ENCODE measurements around the gene TIGD3. TPM values are rescaled to one million over a fixed set of nuclear protein-coding genes. Genes with fewer than 3 reads are reported as not detected.

Gene TIGD3
- polyA plus RNA-seq, 3 donors from 2014 or later: 0.90 to 1.2 (median 0.90) TPM

- no peak for DNase-seq
- peaks cover 0 to under 1% of the 10 kb centered on the region in 2 donors for H3K4me1 Mint-ChIP-seq
- no peaks in the 10 kb centered on the region for H3K9me3 Mint-ChIP-seq
- no peaks in the 10 kb centered on the region for H3K27me3 Mint-ChIP-seq (ENCODE audit: low read depth in 3 of 3)
- peak overlapping the region in 1 of 6 donors; percentile 20 for H3K27ac Mint-ChIP-seq
- peaks cover 4 to 9% (median 5%) of the 10 kb centered on the region in 3 donors for H3K36me3 Mint-ChIP-seq
- H3K4me3 Mint-ChIP-seq: no peak overlapping the region
Measured at GRCh38 chr11:65403607-65404121, 49.1 kb downstream of the TIGD3 start.

DNA sequence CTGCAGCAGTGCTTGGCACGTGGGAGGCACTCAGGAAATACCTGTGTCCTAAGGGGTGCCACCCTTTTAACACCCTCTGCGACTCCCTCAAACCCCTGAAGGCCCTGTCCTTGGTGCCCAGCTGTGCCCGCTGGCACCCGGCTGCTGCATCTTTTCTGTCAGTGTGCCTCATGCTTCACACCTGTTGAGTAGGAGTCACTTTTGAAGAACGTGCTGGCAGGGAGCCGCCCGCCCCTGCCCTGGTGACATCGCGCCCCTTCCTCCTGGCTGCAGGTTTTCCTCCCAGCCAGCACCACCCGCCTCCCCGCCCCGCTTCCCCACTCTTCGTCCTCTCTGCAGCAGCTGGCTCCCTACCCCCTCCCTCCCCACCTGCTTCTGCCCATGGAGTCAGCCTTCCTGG is 49.7 kb downstream of the TIGD3 start:
- Mint-ChIP-seq H3K9me3 (no peaks in the 10 kb centered on the region), H3K36me3 (peaks cover 4 to 9% (median 8%) of the 10 kb centered on the region in 3 donors), H3K4me3 (no peak overlapping the region), H3K4me1 (no peaks in the 10 kb centered on the region), H3K27me3 (ENCODE audit: low read depth in 3 of 3) (no peaks in the 10 kb centered on the region), H3K27ac (no peak overlapping the region)
- DNase-seq: no peak

DNA sequence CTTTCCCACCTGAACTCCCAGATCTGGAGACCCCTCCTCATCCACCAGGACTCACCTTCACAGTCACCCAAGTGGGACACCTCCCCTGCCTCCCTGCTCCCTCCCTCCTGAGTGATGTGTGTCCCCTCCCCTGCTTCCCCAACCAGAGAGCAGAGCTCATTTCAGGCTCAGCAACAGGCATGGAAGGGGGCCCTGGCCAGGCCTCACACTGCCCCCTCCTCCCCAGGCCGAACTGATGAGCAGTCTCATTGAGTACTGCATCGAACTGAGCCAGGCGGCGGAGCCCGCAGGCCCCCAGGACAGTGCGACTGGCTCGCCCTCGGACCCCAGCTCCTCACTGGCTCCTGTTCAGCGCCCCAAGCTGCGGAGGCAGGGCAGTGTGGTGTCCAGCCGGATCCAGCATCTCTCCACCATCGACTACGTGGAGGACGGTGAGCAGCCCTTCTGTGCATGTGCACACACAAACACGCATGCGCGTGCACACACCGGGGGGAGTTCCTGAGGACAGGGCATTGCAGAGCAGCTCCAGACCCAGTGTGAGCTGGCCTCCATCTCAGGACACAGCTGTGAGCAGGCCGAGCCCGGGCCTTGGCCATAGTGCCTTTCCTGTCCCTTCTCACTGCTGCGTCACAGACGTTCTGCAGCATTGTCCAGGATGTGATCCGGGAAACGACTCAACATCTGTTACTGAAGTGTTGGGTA is 50.2 kb downstream of the TIGD3 start:
- no peak for DNase-seq
- H3K4me3 Mint-ChIP-seq: no peak overlapping the region

More for the DNA sequence above, 50.2 kb downstream of the TIGD3 start:
- peaks cover 4 to 11% (median 8%) of the 10 kb centered on the region in 3 donors for H3K36me3 Mint-ChIP-seq
- no peaks in the 10 kb centered on the region for H3K4me1 Mint-ChIP-seq
- H3K9me3 Mint-ChIP-seq: no peaks in the 10 kb centered on the region
- no peak overlapping the region for H3K27ac Mint-ChIP-seq
- H3K27me3 Mint-ChIP-seq (ENCODE audit: low read depth in 3 of 3): no peaks in the 10 kb centered on the region

Other genes starting within 250 kb of the TIGD3 start
- 10 to 100 TPM; 12.8 to 16.8 (median 15.4) TPM for gene TM7SF2, start 242.9 kb upstream of the TIGD3 start, polyA plus RNA-seq
- 10 to 100 TPM; 15.5 to 25.8 (median 23.9) TPM for gene ZNHIT2, start 237.1 kb upstream of the TIGD3 start, polyA plus RNA-seq
- 1,000 to 10,000 TPM in 1 of 3 donors, 100 to 1,000 TPM in 2; 576 to 1,241 (median 681) TPM for gene FAU, start 232.6 kb upstream of the TIGD3 start, polyA plus RNA-seq
- gene MRPL49, start 232.4 kb upstream of the TIGD3 start, polyA plus RNA-seq: 100 to 1,000 TPM in 2 of 3 donors, 10 to 100 TPM in 1; 98.3 to 113 (median 105) TPM
- gene SYVN1, start 220.2 kb upstream of the TIGD3 start, polyA plus RNA-seq: 10 to 100 TPM in 1 of 3 donors, 1 to 10 TPM in 2; 2.3 to 21.8 (median 7.7) TPM
- not detected for gene SPDYC, start 184.5 kb upstream of the TIGD3 start, polyA plus RNA-seq
- gene CAPN1, start 172.8 kb upstream of the TIGD3 start, polyA plus RNA-seq: 100 to 1,000 TPM; 124 to 155 (median 148) TPM
- gene POLA2, start 92.8 kb upstream of the TIGD3 start, polyA plus RNA-seq: 10 to 100 TPM; 10.1 to 11.8 (median 11.8) TPM
- not detected for gene CDC42EP2, start 39.9 kb upstream of the TIGD3 start, polyA plus RNA-seq
- gene DPF2, start 20.9 kb upstream of the TIGD3 start, polyA plus RNA-seq: 10 to 100 TPM; 44.9 to 63.5 (median 53.9) TPM
- 10 to 100 TPM in 2 of 3 donors, 1 to 10 TPM in 1; 4.5 to 16.0 (median 10.3) TPM for gene SLC25A45, start 27.9 kb downstream of the TIGD3 start, polyA plus RNA-seq
- gene FRMD8, start 31.9 kb downstream of the TIGD3 start, polyA plus RNA-seq: 10 to 100 TPM; 62.8 to 73.5 (median 63.4) TPM
- gene NEAT1, start 68.0 kb downstream of the TIGD3 start, polyA plus RNA-seq: 1 to 10 TPM in 2 of 3 donors, under 1 TPM in 1; 0.26 to 5.9 (median 1.4) TPM
- 1,000 to 10,000 TPM; 1,459 to 3,517 (median 2,451) TPM for gene MALAT1, start 144.3 kb downstream of the TIGD3 start, polyA plus RNA-seq
- 10 to 100 TPM; 17.8 to 52.5 (median 23.3) TPM for gene SCYL1, start 170.3 kb downstream of the TIGD3 start, polyA plus RNA-seq
- gene LTBP3, start 203.6 kb downstream of the TIGD3 start, polyA plus RNA-seq: 10 to 100 TPM in 2 of 3 donors, 1 to 10 TPM in 1; 3.3 to 21.0 (median 14.5) TPM
- 100 to 1,000 TPM in 2 of 3 donors, 10 to 100 TPM in 1; 100.0 to 138 (median 117) TPM for gene ZNRD2, start 215.7 kb downstream of the TIGD3 start, polyA plus RNA-seq
- gene FAM89B, start 217.8 kb downstream of the TIGD3 start, polyA plus RNA-seq: 100 to 1,000 TPM in 2 of 3 donors, 10 to 100 TPM in 1; 98.6 to 173 (median 158) TPM
- 10 to 100 TPM; 14.8 to 19.3 (median 17.7) TPM for gene EHBP1L1, start 221.3 kb downstream of the TIGD3 start, polyA plus RNA-seq
- gene KCNK7, start 241.0 kb downstream of the TIGD3 start, polyA plus RNA-seq: not detected

All from immature natural killer cell (primary cell).